K562 (cell line): ENCODE data around the gene PIBF1. TPM values are rescaled to one million over a fixed set of nuclear protein-coding genes. Genes with fewer than 3 reads are reported as not detected.
A peak's percentile ranks its signal among the peaks of the same experiment; 100 is the strongest.

Source experiments
- ATF4 ChIP-seq: fragments of 450-650 bp; formaldehyde crosslinking; IDR thresholded peaks from 2 replicates; pipeline ENCODE4 v1.4.0; 2022; ENCODE audit warnings: mild to moderate bottlenecking, moderate library complexity
- CHD7 ChIP-seq: fragments of 200-600 bp; sonication (generic); IDR thresholded peaks from one replicate; pipeline ENCODE4 v1.6.1; 2012; ENCODE audit warnings: mild to moderate bottlenecking, low read depth, low read length, inconsistent platforms
- E2F6 ChIP-seq, 2 experiments: IDR thresholded peaks; 2 replicates each; pipeline ENCODE4 v1.6.1; 2011; ENCODE audit warnings: borderline replicate concordance in 1 of 2, control low read depth in 1 of 2, low read depth in 1 of 2, low read length in 1 of 2, mild to moderate bottlenecking in 1 of 2, mixed read lengths in 1 of 2, moderate library complexity in 1 of 2; ENCODE audit not compliant: insufficient read depth in 1 of 2, insufficient read length in 1 of 2, poor library complexity in 1 of 2, severe bottlenecking in 1 of 2; ENCODE audit errors: extremely low read depth in 1 of 2
- FOXA3 ChIP-seq, 2 experiments: fragments of 450-650 bp in 1 of 2; sonication (generic) in 1 of 2; formaldehyde crosslinking; IDR thresholded peaks in 1 of 2; conservative IDR thresholded peaks in 1 of 2; 2 replicates each; pipeline versions ENCODE4 v1.4.0 to v1.8.0; 2020 to 2022; ENCODE audit warnings: mild to moderate bottlenecking in 2 of 2, missing genetic modification reagents in 1 of 2
- L3MBTL2 ChIP-seq: fragments of 450-650 bp; IDR thresholded peaks from 2 replicates; pipeline ENCODE4 v1.6.1; 2016; ENCODE audit warnings: mild to moderate bottlenecking, moderate library complexity
- MTA3 ChIP-seq: fragments of 450-650 bp; formaldehyde crosslinking; IDR thresholded peaks from 2 replicates; pipeline ENCODE4 v1.6.1; 2017; ENCODE audit warnings: mild to moderate bottlenecking, borderline replicate concordance
- NR3C1 ChIP-seq: sonication (generic); formaldehyde crosslinking; IDR thresholded peaks from 2 replicates; pipeline ENCODE4 v1.8.1; 2022; ENCODE audit warnings: missing genetic modification reagents
- NRF1 ChIP-seq, 2 experiments: fragments of 450-650 bp; IDR thresholded peaks in 1 of 2; conservative IDR thresholded peaks in 1 of 2; 2 replicates each; pipeline ENCODE4 v1.6.1; 2014; ENCODE audit warnings: mild to moderate bottlenecking in 2 of 2
- RBM25 ChIP-seq: fragments of 200-400 bp; formaldehyde crosslinking; IDR thresholded peaks from 2 replicates; pipeline ENCODE4 v1.6.1; 2018; ENCODE audit warnings: low read length, low read depth, moderate library complexity; ENCODE audit not compliant: severe bottlenecking
- TCFL5 ChIP-seq: fragments of 250-450 bp; sonication (Bioruptor Pico); conservative IDR thresholded peaks from 2 replicates; pipeline ENCODE4 v1.6.1; 2021; ENCODE audit warnings: mild to moderate bottlenecking, moderate library complexity, matching md5 sums
- ZNF143 ChIP-seq: sonication (generic); formaldehyde crosslinking; IDR thresholded peaks from 2 replicates; pipeline ENCODE4 v1.9.0; 2022; ENCODE audit warnings: mild to moderate bottlenecking, missing genetic modification reagents
- polyA plus RNA-seq, 8 experiments: library from polyadenylated mRNA; depleted of rRNA in 4 of 8; stranded (reverse) in 5 of 8; unstranded in 3 of 8; fragments of >200 nt; fragmentation: Nextera tagmentation in 2 of 8; fragmentation: Illumina TruSeq in 1 of 8; extraction: Ambion mirVana in 2 of 8; extraction: Trizol in 1 of 8; gene quantifications; 2 replicates each; pipeline versions ENCODE4 v1.2.1 to v1.2.3, GENCODE V29; 2011 to 2014; ENCODE audit warnings: inconsistent platforms in 1 of 8, missing spikeins in 1 of 8
- total RNA-seq, 7 experiments: library from RNA; depleted of rRNA in 6 of 7; stranded (reverse); fragments of >200 nt in 6 of 7; fragmentation: Illumina TruSeq in 2 of 7; extraction: Trizol in 2 of 7; gene quantifications; 2 replicates each; pipeline versions ENCODE4 v1.2.1 to v1.2.3, GENCODE V29; 2011 to 2021; ENCODE audit warnings: low replicate concordance in 1 of 7

Gene PIBF1
- total and polyA plus RNA-seq, 9 of the 15 experiments (the other 6 are each of a cell fraction or from before 2014, with no cell fraction given) = 9.1 to 28.8 (median 14.7) TPM

GRCh38 chr13:73058736-73059459 is 277.0 kb downstream of the PIBF1 start, which contains the start of gene KLF5 (continued):
- TF ChIP-seq RBM25 = peak; percentile 100
- TF ChIP-seq E2F6 (IDR thresholded peaks at IDR 0.05; ENCODE audit: borderline replicate concordance in 1 of 2, extremely low read depth in 1 of 2, insufficient read depth in 1 of 2, insufficient read length in 1 of 2, low read depth in 1 of 2, low read length in 1 of 2, poor library complexity in 1 of 2, severe bottlenecking in 1 of 2) = peak; percentile 88 to 92
- TF ChIP-seq ZNF143 (CRISPR knock-in tag) = no peak
- no peak for TF ChIP-seq TCFL5 (CRISPR knock-in tag)
- TF ChIP-seq L3MBTL2 = peak; percentile 96
- TF ChIP-seq CHD7 = no peak
- TF ChIP-seq FOXA3 (CRISPR knock-in tag; conservative IDR thresholded peaks at IDR 0.05 in 1 of 2, IDR thresholded peaks at IDR 0.05 in 1 of 2) = peak; percentile 55 to 78
- no peak for TF ChIP-seq NR3C1 (CRISPR knock-in tag)
- no peak for TF ChIP-seq ATF4 (CRISPR knock-in tag)
- TF ChIP-seq MTA3 = peak; percentile 44; the same call in 1 of the 2 replicates
- peak; percentile 90 to 92 for TF ChIP-seq NRF1 (conservative IDR thresholded peaks at IDR 0.05 in 1 of 2, IDR thresholded peaks at IDR 0.05 in 1 of 2)
- TF ChIP-seq, all 486 proteins: peak for 49
